Activated gamma-delta T cell (primary cell): ENCODE data around the gene B4GALT5.
A peak's percentile ranks its signal among the peaks of the same experiment; 100 is the strongest.

Source experiments
- DNase-seq: peaks from one replicate; lab custom pipeline; 2025; lab: John Stamatoyannopoulos, UW

Gene B4GALT5

DNA sequence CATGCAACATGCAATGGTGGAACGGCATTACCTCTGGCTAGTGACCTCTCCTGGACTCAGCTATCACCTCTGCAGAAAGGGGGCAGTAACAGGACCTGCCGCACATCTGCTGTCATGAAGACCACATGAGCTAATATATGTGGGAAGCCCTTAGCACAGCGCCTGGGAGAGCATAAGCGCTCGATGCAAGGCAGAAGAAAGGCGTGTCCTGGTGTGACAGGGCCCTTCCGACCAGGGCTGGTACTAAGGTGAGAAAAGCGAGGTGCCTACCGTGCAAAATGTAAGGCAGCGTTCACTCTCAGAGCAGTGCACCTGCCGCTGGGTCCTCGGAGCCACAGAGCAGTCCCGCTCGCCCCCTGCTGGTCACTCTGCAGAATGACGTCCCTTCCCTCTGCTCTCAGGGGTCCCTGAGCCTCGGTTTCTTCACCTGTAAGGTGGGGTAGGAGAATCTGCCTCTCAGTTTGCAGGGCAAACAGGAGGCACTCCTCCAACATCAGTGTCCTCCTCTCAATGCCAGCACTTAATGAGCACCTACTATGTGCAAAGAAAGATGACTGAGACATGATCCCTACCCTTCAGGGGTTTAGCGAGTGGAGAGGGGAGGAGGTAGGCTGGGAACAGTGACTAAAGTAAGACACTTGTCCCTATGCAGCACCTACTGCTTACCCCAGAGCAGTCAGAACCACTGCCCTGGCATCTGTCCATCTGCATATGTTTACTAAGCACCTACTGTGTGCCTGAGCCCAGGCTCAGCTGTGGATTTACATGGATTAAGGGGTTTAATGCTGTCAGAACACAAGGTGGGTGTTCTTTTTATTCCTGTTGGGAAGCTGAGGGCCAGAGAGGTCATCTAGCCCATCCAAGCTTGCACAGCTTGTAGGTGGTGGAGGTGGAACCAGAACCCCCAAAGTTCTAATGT, 104.7 kb downstream of the B4GALT5 start:
- peak; percentile 22 for DNase-seq

DNA sequence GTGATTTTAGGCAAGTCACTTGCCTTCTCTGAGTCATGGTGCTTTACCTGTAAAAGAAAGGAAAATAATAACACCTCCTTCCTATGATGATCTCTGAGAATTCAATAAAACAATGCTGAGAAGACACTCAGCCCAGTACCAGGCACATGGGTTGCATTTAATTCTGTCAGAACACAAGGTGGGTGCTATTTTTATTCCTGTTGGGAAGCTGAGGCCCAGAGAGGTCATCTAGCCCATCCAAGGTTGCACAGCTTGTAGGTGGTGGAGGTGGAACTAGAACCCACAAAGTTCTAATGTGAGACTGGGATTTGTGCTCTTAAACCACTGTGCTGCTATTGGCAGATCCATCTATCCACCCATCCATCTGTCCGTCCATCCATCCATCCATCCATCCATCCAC, 106.1 kb downstream of the B4GALT5 start:
- DNase-seq, result no peak

DNA sequence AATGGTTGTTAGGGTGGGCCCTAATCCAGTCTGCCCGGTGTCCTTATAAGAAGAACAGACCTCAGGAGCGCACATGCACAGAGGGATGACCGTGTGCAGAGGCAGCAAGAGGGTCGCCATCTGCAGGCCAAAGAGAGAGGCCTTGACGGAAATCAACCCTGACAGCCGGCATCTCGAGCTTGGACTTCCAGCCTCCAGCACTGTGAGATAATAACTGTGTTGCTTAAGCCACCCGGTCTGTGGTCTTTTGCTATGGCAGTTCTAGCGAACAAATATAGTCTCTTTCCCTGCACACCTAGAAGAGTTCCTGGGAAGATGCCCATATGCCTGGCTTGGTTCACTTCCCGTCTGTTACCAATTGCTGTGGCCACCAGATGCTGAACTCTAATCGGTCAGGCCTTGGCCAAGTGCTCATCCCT, 110.5 kb downstream of the B4GALT5 start:
- no peak for DNase-seq

DNA sequence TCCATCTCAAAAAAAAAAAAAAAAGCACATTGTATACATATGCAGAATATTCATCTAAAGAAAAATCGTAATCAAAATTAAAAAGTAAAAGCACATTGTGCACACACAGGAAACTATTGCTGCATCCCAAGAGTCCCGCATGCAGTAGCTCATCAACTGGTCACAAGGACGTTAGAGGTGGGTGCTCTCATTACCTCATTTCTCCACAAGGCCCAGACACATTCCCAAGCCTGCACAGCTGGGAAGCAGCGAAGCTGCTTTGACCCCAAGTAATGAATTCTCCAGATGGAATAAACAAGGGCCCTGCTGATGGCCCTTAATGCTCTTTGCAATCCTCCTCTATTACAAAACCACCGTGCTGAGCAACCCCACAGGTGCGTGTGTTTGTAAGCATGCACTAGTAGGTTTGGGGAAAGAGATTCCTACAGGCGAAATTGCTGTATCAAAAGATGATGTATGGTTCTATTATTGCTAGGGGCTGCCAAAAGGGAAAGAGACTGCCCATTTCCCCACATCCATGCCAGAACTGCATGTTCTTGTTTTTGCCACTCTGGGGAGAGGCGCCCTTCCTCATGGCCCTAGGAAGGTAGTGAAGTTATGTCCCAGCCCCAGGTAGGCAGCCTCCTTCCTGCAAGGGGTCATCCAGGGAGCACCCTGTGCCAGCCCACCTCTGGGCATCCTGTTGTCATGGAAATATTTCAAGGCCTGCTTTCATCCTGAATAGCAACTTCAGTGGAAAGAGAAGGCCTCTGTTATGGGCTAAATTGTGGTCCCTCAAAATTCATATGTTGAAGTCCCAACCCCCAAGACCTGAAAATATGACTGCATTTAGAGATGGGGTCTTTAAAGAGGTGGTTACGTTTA, 111.1 kb downstream of the B4GALT5 start:
- DNase-seq, result no peak

DNA sequence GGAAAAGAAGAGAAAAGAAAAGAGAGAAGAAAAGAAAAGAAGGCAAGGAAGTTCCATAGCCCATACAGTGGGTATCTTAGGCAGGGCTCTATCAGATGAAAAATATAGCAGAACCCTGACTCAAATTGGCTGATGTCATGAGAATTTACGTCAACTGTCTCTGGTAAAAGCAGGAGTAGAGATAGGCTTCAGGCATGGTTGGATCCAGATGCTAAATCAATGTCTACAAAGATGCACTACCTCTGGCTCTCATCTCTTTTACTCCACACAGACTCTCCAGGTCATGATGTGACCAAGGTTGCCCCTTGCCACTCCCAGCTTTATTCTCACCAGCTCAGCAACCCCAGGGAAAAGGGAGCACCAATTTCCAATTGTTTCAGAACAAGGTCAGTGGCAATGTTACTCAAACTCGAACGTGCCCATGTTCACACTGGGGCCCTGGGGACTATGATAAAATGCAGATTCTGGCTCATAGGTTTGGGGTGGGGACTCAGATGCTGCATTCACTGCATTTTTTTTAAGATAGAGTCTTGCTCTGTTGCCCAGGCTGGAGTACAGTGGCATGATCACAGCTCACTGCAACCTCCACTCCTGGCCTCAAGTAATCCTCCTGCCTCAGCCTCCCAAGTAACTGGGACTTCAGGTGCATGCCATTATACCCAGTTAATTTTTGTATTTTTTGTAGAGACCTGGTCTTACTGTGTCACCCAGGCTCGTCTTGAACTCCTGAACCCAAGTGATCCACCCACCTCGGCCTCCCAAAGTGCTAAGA, 112.3 kb downstream of the B4GALT5 start:
- no peak for DNase-seq

DNA sequence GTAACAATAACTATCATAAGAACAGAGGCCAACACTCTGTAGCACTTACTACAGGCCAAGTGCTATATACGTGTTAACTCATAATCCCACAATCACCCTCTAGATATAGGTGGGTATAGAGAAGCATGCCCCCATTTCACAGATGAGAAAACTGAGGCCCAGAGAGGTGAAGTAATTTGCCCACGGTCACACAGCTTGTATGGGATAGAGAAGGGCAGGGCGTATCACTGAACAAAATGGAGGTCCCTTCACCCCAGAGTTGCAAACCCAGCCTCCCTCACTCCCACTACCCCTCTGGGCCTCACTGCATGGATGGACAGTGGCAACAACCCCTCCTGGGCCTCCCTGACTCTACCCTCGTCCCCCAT, 113.9 kb downstream of the B4GALT5 start:
- DNase-seq, result no peak

DNA sequence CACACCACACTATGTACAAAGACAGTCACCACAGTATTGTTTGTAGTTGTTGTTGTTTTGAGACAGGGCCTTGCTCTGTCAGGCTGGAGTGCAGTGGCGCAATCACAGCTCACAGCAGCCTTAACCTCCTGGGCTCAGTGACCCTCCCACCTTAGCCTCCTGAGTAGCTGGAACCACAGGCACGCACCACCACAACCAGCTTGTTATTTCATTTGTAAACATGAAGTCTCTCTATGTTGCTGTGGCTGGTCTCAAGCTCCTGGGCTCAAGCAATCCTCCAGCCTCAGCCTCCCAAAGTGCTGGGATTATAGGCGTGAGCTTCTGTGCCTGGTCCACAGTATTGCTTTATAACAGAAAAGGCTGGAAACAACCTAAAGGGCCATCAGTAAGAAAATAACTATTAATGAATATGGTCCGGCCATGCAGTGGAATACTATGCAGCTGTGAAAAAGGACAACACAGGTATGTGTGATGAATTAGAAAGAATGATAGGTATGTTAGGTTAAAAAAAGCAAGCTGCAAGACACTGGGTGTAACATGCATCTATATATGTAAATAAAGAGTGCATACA, 115.8 kb downstream of the B4GALT5 start:
- DNase-seq, result no peak

DNA sequence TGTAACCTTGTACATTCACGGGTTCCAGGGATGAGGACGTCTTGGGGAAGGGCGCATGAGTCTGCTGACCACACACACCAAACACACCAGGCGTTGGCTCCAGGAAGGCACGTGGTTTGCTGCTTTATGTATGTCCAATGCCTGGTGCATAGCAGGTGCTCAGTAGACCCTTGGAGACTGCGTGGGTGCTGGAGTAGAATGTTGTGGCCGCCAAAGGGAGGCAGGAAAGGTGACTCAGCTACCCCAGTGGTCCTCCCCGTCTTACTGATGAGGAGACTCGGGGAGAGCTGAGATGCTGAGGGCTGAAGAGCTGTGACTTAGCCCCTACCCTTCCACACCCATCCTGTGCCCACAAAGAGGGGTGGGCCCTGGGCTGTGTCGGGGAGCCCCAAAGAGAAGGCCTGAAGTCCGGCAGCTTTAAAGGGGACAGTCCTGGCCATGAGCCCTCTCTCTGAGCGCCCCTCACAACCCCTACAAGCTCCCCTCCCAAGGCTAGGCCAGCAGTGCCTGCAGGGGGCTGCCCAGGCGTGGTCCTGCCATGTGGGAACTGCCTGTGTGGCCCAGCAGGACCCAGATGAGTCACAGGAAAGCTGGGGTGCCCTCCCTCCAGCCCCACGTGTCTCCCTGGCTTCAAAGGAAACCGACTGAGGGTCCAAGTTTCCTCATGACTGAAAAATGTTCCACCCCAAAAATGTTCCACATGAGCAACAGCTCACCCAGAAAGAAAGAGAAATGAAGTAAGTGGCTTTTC, 117.7 kb downstream of the B4GALT5 start:
- DNase-seq, result no peak

DNA sequence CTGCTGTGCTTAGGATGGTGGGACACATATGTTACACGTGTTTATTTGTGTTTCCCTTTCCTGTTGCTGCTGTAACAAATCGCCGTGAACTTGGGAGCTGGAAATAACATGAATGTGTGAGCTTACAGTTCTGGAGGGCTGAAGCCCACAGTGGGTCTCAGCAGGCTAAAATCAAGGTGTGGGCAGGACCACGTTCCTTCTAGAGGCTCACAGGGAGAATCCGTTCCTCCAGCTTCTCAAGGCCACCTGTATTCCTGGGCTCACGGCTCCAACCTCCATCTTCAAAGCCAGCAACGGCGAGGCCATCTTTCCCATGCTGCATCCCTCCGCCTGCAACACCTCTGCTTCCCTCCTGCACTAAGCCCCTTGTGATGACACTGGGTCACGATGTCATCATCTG, 118.3 kb downstream of the B4GALT5 start:
- no peak for DNase-seq

DNA sequence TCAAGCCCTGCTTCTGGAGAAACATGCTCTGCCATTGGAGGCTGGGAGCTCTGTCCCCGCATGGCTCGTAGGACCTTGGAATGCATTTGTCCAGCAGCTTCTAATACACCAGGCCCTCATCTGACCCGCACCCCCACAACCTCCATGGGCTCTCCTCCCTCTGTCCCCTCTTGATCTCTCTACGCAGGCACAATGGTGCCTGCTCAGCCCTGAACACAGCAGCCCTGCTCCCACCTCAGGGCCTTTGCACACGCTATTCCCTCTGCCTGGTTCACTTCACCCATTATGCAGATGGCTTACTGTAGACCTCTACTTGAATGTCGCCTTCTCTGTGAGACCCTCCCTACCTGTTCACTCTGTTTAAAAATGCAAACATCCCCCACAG, 118.8 kb downstream of the B4GALT5 start:
- no peak for DNase-seq

DNA sequence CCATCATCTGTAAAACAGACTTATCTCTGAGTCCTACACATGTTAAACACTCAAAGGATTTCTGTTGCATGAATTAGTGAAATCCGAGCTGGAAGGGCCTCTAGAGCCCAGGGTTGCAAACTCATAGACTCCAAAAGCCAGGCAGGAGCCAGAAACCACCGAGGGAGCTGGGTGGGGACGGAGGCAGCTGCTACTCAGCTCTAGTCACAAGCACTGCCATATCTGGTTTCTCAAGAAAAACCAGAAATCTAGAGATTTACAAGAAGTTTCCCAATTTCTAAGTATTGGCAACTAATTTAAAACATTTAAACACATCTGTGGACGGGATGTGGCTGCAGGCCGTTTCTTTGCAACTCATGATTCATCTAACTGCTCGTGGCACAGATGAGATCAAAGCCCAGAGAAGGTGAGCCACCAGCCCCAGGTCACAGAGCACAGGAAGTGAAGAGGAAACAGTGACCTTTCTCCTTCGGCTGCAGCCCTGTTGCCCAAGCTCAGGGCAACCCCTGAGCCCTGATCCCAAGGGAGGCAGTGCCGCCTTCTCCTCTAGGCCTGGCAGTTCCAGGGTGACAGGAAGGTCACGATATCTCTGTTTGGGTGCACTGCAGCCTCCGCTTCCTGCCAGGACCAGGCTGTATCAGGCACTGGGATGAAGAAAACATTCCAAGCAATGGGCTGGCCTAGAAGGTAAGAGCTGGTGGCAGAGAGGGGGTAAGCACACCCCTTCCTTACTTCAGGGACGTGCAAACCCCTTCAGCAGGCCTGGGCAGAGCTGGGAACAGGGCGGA, 119.3 kb downstream of the B4GALT5 start:
- DNase-seq, result no peak

DNA sequence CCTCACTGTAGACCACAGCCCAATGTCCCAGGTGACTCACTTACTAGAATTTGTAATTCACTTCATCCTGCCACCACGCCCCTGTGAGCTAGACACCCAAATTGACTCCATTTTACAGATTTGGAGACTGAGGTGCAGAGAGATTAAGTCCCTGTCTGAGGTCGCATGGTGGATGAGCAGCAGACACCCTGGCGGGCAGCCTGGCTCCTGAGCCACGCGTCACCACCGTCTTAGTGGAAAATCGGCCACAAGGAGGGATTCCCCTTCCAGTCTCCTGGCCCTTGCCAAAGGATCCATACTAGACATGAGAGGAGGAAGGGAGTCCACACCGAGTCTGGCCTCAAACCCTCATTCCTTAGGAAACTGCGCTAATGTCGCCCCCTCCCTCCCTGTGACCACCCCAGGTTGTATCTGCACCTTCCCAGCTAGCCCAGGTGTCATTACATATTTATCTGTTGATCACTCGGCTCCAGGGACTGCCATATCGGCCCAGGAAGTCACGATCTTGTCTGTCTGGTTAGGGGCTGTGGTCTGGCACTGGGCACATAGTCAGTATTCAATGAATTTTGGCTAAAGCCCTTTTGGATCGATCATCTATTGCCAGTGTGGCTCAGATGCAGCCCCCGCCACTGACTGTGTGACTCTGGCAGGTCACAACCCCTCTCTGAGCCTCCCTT, 120.1 kb downstream of the B4GALT5 start:
- DNase-seq, result no peak

DNA sequence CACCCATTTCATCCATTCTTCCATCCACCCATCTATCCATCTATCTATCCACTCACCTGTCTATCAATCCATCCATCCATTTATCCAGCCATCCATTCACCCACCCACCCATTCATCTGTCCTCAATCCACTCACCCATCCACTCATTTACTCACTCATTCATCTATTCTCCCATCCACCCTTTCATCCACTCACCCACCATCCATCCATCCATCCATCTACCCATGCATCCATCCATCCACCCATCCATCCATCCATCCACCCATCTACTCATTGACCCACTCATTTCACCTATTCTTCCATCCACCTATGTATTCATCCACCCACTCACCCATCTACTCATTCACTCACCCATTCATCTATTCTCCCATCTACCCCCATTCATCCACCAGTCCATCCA, 121.6 kb downstream of the B4GALT5 start:
- no peak for DNase-seq

DNA sequence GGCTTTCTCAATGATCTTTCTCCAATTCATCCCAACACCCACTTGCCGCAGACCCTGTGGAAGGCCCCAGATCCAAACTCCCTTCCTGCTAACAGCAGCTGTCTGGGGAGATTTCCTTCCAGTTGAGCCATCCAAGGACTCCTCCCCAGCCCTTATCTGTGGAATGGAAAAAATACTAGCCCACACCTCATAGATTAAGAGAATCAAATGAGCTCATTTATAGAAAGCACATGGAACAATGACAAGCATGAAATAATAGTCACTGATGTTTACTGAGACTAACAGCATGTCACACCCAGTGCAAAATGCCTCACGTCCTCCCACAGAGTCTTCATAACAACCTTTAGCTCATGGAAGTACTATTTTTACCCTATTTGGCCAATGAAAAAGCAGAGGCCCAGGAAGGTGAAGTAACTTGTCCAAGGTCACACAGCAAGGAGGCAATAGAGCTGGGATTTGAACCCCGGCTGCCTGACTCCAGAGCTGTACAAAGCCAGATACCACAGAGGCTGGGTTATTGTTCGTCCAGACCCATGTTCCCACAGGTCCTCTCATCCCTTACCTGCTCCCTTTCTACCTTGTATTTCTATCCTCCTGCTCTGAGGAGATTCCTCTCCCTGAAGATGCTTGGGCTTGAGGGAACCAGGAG, 122.3 kb downstream of the B4GALT5 start:
- no peak for DNase-seq

DNA sequence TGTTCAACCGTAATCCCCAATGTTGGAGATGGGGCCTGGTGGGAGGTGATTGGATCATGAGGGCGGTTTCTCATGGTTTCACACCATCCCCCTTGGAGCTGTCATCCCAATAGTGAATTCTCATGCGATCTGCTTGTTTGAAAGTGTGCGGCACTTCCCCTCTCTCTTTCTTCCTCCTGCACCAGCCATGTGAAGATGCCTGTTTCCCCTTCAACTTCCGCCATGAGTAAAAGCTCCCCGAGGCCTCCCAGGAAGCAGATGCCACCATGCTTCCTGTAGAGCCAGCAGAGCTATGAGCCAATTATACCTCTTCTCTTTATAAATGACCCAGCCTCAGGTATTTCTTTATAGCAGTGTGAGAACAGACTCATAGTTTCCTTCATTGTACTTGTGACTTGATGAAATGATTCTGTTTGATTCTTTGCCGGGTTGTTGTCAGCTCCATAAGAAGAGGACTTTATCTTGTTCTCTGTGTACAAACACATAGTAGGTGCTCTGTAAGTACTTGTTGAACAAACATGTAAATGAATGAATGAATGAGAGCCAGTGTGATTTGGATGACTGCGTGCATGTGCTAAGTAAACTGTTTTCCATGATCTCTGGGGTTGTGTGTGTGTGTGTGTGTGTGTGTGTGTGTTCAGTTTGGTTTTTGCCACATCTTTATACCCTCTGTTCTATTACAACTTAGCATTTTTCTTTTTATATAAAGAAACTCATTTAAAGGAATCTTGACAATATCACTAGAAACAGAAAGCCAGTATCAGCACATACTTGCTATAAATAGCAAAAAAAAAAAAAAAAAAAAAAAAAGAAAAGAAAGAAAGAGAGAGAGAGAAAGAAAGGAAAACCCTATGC, 123.3 kb downstream of the B4GALT5 start:
- DNase-seq, result no peak

DNA sequence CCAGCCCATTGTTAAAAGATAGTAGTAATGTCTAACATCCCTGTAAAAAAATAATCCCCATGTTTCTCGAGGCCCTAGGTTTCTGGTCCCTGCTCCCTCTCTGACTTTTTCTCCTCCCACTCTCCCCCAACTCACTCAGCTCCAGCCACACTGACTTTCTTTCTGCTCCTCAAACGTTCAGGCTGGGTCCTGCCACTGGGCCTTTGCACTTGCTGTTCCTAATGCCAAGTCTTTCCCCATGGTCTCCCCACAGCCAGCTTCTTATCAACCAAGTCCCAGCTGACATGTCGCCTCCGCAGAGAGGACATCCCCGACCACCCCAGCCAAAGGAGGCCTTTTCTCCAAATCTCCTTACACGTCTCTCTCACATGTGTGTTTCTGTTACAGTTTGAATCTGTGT, 123.9 kb downstream of the B4GALT5 start:
- DNase-seq, result no peak

DNA sequence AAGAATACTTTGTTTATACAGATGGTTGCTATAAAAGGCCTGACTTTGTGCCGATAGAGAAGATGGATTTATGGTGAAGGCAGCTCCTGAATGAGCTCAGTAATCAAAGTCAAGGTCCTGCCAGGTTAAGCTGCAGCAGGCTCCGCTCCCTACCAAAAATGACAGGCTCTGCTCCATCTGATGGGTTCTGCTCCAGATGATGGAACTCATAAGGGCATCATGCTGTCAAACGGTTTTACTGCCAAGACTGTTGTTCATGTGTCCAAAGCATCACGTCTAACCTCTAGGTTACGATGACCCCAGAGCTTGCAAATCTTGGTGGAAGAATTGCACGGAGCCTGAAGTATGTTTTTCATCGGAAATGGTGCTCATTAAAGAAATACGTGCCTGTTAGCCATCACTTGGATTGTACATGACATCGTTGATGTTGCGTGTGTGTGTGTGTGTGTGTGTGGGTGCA, 126.5 kb downstream of the B4GALT5 start:
- DNase-seq, result no peak

DNA sequence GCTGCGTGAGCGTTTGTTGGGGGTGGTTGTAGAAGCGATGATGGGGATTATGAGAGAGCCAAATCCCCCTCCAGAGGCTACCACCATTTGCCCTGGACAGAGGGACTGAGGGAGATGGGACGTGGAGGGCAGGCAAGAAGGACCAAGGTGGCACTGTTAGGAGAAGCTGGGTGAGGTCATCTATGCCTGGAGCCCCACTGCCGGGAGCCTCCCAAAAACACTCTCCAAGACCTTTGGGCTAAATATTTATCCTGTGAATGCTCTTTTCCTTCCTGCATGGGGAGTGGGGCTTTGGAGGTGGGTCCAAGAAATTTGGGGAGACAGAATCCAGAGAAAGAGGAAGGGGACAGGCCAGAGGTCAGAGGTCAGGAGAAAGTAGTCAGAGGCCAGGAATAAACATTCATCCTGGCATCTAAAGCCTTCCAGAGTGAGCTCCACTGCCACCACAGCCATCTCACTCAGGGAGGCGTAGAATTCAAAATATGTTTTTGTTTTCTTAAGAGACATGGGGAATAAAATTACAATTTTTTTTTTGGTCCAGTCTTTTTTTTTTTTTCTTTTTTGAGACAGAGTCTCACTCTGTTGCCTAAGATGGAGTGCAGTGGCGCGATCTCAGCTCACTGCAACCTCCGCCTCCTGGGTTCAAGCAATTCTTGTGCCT, 128.0 kb downstream of the B4GALT5 start:
- DNase-seq, result no peak
